HCT116 (cell line): Measurements from ENCODE around the gene GPRC5C. TPM values are rescaled to one million over a fixed set of nuclear protein-coding genes. Genes with fewer than 3 reads are reported as not detected.

Experiments
- ATAC-seq: fragments of 200-7000 bp; cut with Tn5 transposase; 2 replicates; pipeline ENCODE4 v1.9.1; 2020; ENCODE audit warnings: mild to moderate bottlenecking, moderate library complexity
- BruUV-seq: library from RNA; stranded (reverse); fragments of 400-500 nt; replicated peaks from 2 replicates; lab custom pipeline; 2021; lab: Mats Ljungman, UMichigan
- CTCF ChIA-PET: fragments of 300-600 bp; sonication (Branson Sonifier 250); formaldehyde crosslinking; loops from one replicate; lab custom pipeline; 2021; ENCODE audit warnings: antibody characterized with exemption; lab: Charles Lee
- POLR2A ChIA-PET: fragments of 300-600, 350-600 bp; sonication (Branson Sonifier 250); formaldehyde crosslinking; loops from one replicate; lab custom pipeline; 2021; ENCODE audit warnings: antibody characterized with exemption; lab: Charles Lee
- RAD21 ChIA-PET, 2 experiments: fragments of 300-600 bp; sonication (Branson Sonifier 250); formaldehyde crosslinking; loops; one replicate each; lab custom pipeline; 2023; ENCODE audit warnings: low total read pairs in 2 of 2; ENCODE audit not compliant: uncharacterized antibody in 2 of 2, unreplicated experiment in 2 of 2, low non-redundant PET in 1 of 2; lab: Charles Lee
- DNase-seq: peaks from one replicate; pipeline ENCODE4 v3.0.0-alpha.2; 2010; ENCODE audit warnings: low read depth, low spot score
- H2AFZ ChIP-seq: fragments of 200-600 bp; shearing (Covaris generic), sonication (generic); 2 replicates; pipeline ENCODE4 v1.6.1; 2017; ENCODE audit warnings: low read depth, mixed run types, mixed read lengths, antibody characterized with exemption, low read length; ENCODE audit not compliant: poor library complexity, severe bottlenecking
- H3K27ac ChIP-seq: 2 replicates; pipeline ENCODE4 v1.5.1; 2012; ENCODE audit warnings: low read depth, low read length
- H3K27me3 ChIP-seq: fragments of 200-600 bp; sonication (generic); 2 replicates; pipeline ENCODE4 v1.6.1; 2016; ENCODE audit warnings: mixed run types, low read length, mixed read lengths; ENCODE audit not compliant: insufficient read depth
- H3K36me3 ChIP-seq, 2 experiments: fragments of 200-500 bp in 1 of 2; fragments of 200-600 bp in 1 of 2; sonication (Bioruptor generic) in 1 of 2; sonication (generic) in 1 of 2; 2 replicates each; pipeline versions ENCODE4 v1.5.1 to v1.6.1; 2014 to 2016; ENCODE audit warnings: low read length in 2 of 2, inconsistent platforms in 1 of 2, mixed read lengths in 1 of 2, mixed run types in 1 of 2; ENCODE audit not compliant: insufficient read depth in 2 of 2, control insufficient read depth in 1 of 2
- H3K4me1 ChIP-seq, 2 experiments: fragments of 200-600 bp in 1 of 2; sonication (generic) in 1 of 2; 2 replicates each; pipeline versions ENCODE4 v1.5.1 to v1.6.1; 2012 to 2017; ENCODE audit warnings: low read length in 2 of 2, inconsistent platforms in 1 of 2, mild to moderate bottlenecking in 1 of 2, mixed read lengths in 1 of 2, mixed run types in 1 of 2, moderate library complexity in 1 of 2; ENCODE audit not compliant: insufficient read depth in 2 of 2, control insufficient read depth in 1 of 2
- H3K4me2 ChIP-seq: fragments of 200-600 bp; sonication (generic); 2 replicates; pipeline ENCODE4 v1.6.1; 2017; ENCODE audit warnings: mixed run types, low read length, mixed read lengths
- H3K4me3 ChIP-seq, 2 experiments: fragments of 200-600 bp in 1 of 2; sonication (generic) in 1 of 2; replicated peaks in 1 of 2; 2 replicates each; pipeline ENCODE4 v1.5.1; 2011 to 2016; ENCODE audit warnings: low read length in 2 of 2, control low read depth in 1 of 2, low read depth in 1 of 2, mild to moderate bottlenecking in 1 of 2, mixed read lengths in 1 of 2, mixed run types in 1 of 2
- H3K79me2 ChIP-seq: fragments of 200-600 bp; sonication (generic); 2 replicates; pipeline ENCODE4 v1.6.1; 2017; ENCODE audit warnings: mild to moderate bottlenecking, mixed run types, low read length, moderate library complexity, mixed read lengths; ENCODE audit not compliant: insufficient read depth
- H3K9ac ChIP-seq: fragments of 200-600 bp; sonication (generic); 2 replicates; pipeline ENCODE4 v1.6.1; 2016; ENCODE audit warnings: low read length, mixed read lengths
- H3K9me2 ChIP-seq: fragments of 200-600 bp; sonication (generic), shearing (Covaris generic); 2 replicates; pipeline ENCODE4 v1.6.1; 2017; ENCODE audit warnings: mixed run types, mild to moderate bottlenecking, moderate library complexity; ENCODE audit not compliant: insufficient read depth
- H3K9me3 ChIP-seq, 2 experiments: fragments of 200-500 bp in 1 of 2; fragments of 200-600 bp in 1 of 2; sonication (Bioruptor generic) in 1 of 2; sonication (generic) in 1 of 2; 2 replicates each; pipeline ENCODE4 v1.6.1; 2014 to 2017; ENCODE audit warnings: low read length in 2 of 2, mixed read lengths in 2 of 2, inconsistent platforms in 1 of 2, low read depth in 1 of 2, mild to moderate bottlenecking in 1 of 2, mixed run types in 1 of 2, moderate library complexity in 1 of 2; ENCODE audit not compliant: control insufficient read depth in 1 of 2, insufficient read depth in 1 of 2
- H4K20me1 ChIP-seq: fragments of 200-600 bp; sonication (generic), shearing (Covaris generic); 2 replicates; pipeline ENCODE4 v1.6.1; 2017; ENCODE audit warnings: mixed run types, mild to moderate bottlenecking, moderate library complexity; ENCODE audit not compliant: insufficient read depth
- CBX3 ChIP-seq: IDR thresholded peaks from 2 replicates; pipeline ENCODE4 v1.6.1; 2012; ENCODE audit warnings: low read depth
- CEBPB ChIP-seq: IDR thresholded peaks from 2 replicates; pipeline ENCODE4 v1.6.1; 2012; ENCODE audit warnings: low read depth
- ELF1 ChIP-seq: IDR thresholded peaks from 2 replicates; pipeline ENCODE4 v1.6.1; 2012; ENCODE audit warnings: low read depth, borderline replicate concordance
- EZH2 ChIP-seq: fragments of 200-600 bp; sonication (generic); IDR thresholded peaks from 2 replicates; pipeline ENCODE4 v1.6.1; 2017; ENCODE audit warnings: antibody characterized with exemption, mixed run types
- EZH2phosphoT487 ChIP-seq: fragments of 200-600 bp; IDR thresholded peaks from 2 replicates; pipeline ENCODE4 v1.6.1; 2018; ENCODE audit warnings: antibody characterized with exemption, borderline replicate concordance
- JUND ChIP-seq: IDR thresholded peaks from 2 replicates; pipeline ENCODE4 v1.6.1; 2012
- POLR2A ChIP-seq: IDR thresholded peaks from 2 replicates; pipeline ENCODE4 v1.7.0; 2011; ENCODE audit warnings: borderline replicate concordance; ENCODE audit not compliant: insufficient read depth, insufficient read length; ENCODE audit errors: extremely low read depth
- POLR2AphosphoS5 ChIP-seq: IDR thresholded peaks from 2 replicates; pipeline ENCODE4 v1.6.1; 2011; ENCODE audit warnings: mild to moderate bottlenecking, low read depth, low read length, moderate library complexity
- RAD21 ChIP-seq: IDR thresholded peaks from 2 replicates; pipeline ENCODE4 v1.6.1; 2012; ENCODE audit warnings: low read depth, mild to moderate bottlenecking
- SP1 ChIP-seq: IDR thresholded peaks from 2 replicates; pipeline ENCODE4 v1.6.1; 2012; ENCODE audit warnings: low read depth
- SRF ChIP-seq: IDR thresholded peaks from 2 replicates; pipeline ENCODE4 v1.6.1; 2012; ENCODE audit warnings: low read depth
- YY1 ChIP-seq: IDR thresholded peaks from 2 replicates; pipeline ENCODE4 v1.6.1; 2011; ENCODE audit warnings: low read length, low read depth, moderate library complexity, mild to moderate bottlenecking; ENCODE audit not compliant: insufficient replicate concordance; ENCODE audit errors: extremely low read depth
- intact Hi-C: fragments of 100-400 bp; cut with micrococcal nuclease; formaldehyde crosslinking; loops from 2 replicates; pipeline ENCODE4 v1.10.0; 2022
- total RNA-seq: library from RNA; stranded (reverse); gene quantifications from one replicate; pipeline ENCODE4 v1.2.1, GENCODE V29; 2021; ENCODE audit not compliant: unreplicated experiment
- TF ChIP-seq, protein P1 (sequence below): IDR thresholded peaks from 2 replicates; pipeline ENCODE4 v1.6.1; 2012
- TF ChIP-seq, protein P2 (sequence below): IDR thresholded peaks from 2 replicates; pipeline ENCODE4 v1.6.1; 2012; ENCODE audit warnings: low read depth

GPRC5C gene
- total RNA-seq, 1 experiment from 2014 or later = 54.4 TPM

DNA sequence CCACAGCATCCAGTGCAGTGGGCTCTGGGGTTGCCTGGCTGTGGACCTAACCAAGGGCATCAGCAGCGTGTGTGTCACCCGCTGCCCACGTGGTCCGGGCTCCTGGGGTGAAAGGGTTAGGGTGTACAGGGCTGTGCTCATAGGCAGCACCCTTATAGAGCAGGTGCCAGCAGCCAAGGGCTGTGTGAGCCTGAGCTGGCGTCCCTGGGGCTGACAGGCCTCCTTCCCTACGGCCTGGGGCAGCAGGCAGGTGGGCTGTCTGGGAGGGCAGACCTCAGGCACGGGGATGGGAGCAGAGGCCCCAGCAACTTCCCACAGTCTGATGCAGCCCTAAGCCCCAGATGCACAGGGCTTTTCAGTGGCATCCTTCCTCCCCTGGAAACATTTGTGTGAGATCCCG, 48.4 kb downstream of the GPRC5C start:
- DNase-seq = no peak
- POLR2A ChIA-PET = no interaction called here
- BruUV-seq = no TSS peak

More for the DNA sequence above, 48.4 kb downstream of the GPRC5C start:
- peak; percentile 23; the same call in 1 of the 2 replicates for ATAC-seq
- intact Hi-C loops = no loop called here
- H3K4me2 ChIP-seq = no peak overlapping the region
- RAD21 ChIA-PET = no interaction called here
- H3K9me3 ChIP-seq = peaks cover 4 to 9% of the 10 kb centered on the region in 2 experiments; a peak in 2 of 4 replicates
- no peaks in the 10 kb centered on the region for H3K79me2 ChIP-seq
- no peaks in the 10 kb centered on the region for H3K9me2 ChIP-seq
- H3K27ac ChIP-seq = no peak overlapping the region
- no peak overlapping the region for H2AFZ ChIP-seq
- no peak for TF ChIP-seq ELF1
- no peak for TF ChIP-seq POLR2AphosphoS5
- no peak for TF ChIP-seq EZH2
- TF ChIP-seq CEBPB = no peak
- no peak for TF ChIP-seq SP1
- no peak for TF ChIP-seq SRF
- no peak for TF ChIP-seq CBX3
- no peak for TF ChIP-seq EZH2phosphoT487
- TF ChIP-seq YY1 = no peak
- TF ChIP-seq POLR2A = no peak
- TF ChIP-seq RAD21 = no peak
- TF ChIP-seq, protein P1, sequence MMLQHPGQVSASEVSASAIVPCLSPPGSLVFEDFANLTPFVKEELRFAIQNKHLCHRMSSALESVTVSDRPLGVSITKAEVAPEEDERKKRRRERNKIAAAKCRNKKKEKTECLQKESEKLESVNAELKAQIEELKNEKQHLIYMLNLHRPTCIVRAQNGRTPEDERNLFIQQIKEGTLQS = no peak
- TF ChIP-seq, protein P2, sequence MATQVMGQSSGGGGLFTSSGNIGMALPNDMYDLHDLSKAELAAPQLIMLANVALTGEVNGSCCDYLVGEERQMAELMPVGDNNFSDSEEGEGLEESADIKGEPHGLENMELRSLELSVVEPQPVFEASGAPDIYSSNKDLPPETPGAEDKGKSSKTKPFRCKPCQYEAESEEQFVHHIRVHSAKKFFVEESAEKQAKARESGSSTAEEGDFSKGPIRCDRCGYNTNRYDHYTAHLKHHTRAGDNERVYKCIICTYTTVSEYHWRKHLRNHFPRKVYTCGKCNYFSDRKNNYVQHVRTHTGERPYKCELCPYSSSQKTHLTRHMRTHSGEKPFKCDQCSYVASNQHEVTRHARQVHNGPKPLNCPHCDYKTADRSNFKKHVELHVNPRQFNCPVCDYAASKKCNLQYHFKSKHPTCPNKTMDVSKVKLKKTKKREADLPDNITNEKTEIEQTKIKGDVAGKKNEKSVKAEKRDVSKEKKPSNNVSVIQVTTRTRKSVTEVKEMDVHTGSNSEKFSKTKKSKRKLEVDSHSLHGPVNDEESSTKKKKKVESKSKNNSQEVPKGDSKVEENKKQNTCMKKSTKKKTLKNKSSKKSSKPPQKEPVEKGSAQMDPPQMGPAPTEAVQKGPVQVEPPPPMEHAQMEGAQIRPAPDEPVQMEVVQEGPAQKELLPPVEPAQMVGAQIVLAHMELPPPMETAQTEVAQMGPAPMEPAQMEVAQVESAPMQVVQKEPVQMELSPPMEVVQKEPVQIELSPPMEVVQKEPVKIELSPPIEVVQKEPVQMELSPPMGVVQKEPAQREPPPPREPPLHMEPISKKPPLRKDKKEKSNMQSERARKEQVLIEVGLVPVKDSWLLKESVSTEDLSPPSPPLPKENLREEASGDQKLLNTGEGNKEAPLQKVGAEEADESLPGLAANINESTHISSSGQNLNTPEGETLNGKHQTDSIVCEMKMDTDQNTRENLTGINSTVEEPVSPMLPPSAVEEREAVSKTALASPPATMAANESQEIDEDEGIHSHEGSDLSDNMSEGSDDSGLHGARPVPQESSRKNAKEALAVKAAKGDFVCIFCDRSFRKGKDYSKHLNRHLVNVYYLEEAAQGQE = no peak
- no peak for TF ChIP-seq JUND
- TF ChIP-seq, all 23 proteins: peak for 0
- Histone ChIP-seq H3K4me3 (no peak overlapping the region), H3K9ac (no peak overlapping the region), H3K27me3 (peaks cover 33% of the 10 kb centered on the region), H4K20me1 (no peaks in the 10 kb centered on the region), H3K36me3 (no peaks in the 10 kb centered on the region), H3K4me1 (no peaks in the 10 kb centered on the region)
- CTCF ChIA-PET = interaction anchor here (1.2 kb wide), 1 partner anchor 101 kb away, joined by 3 read pairs; no protein-coding TSS in a partner anchor
